Measurements from ENCODE around the gene USP32.
"Not testable (repeated sequence)": the region's sequence is repeated elsewhere in the genome, so short reads cannot be mapped to it uniquely, and the experiment has no call there.

USP32 gene

DNA sequence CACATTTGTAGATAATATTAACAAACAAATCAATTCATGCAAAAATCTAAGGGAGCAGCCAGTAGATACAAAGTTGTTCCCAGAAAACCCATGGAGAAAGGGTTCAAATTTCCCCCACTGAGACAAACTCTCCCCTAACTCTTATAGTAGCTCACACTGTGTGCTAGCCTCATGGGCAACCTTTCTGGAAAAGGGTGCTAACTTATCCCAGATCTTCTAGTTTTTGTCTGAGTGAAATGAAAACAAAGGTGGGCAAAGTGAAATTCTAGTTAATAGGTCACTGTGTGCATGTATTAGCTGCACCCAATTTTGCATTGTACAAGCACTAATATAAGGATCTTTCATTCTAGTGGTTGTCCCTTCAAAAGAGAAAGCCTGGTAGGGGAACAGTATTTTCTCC, 9.9 kb upstream of the USP32 start:
- DNase-seq, result no peak

DNA sequence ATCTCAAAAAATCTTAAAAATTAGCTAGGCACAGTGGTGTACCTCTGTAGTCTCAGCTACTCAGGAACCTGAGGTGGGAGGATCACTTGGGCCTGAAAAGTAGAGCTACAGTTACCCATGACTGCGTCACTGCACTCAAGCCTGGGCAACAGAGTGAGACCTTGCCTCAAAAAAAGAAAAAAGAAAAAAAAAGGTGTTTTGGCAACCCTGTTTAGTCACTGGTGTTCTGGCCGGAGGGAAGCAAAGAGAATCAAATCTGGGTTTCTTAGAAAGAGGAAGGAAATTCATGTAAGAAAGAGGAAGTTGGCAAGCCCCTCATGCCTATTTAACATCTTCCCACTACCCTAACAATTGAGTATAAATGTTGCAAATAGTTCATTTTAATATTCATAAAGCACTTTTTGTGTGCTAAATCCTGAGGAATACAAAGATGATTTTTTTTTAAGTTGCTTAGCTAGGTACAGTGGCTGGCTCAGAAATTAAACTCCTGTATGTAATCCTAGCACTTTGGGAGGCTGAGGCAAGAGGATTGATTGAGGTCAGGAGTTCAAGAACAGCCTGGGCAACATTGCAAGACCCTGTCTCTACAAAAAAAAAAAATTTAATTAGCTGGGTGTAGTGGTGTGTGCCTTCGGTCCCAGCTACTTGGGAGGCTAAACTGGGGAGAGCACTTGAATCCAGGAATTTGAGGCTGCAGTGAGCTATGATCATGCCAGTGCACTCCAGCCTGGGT, 6.5 kb upstream of the USP32 start:
- DNase-seq, result no peak

DNA sequence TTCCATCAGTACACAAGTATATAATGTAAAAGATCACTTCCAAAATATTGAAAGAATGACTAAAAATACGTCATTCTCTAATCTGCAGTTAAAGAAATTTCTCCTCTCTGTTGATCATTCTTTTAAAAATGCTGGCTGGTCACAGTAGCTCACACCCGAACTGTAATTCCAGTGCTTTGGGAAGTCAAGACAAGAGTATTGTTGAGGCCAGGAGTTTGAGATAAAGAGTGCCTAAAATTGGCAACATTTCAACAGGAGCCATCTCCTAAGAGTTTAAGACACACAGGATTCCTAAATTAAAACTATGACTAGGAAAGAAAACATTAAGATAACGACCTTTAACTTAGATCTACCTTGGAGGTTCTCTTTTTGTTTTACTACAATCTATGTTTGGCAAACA, 4.5 kb upstream of the USP32 start:
- DNase-seq, result no peak

DNA sequence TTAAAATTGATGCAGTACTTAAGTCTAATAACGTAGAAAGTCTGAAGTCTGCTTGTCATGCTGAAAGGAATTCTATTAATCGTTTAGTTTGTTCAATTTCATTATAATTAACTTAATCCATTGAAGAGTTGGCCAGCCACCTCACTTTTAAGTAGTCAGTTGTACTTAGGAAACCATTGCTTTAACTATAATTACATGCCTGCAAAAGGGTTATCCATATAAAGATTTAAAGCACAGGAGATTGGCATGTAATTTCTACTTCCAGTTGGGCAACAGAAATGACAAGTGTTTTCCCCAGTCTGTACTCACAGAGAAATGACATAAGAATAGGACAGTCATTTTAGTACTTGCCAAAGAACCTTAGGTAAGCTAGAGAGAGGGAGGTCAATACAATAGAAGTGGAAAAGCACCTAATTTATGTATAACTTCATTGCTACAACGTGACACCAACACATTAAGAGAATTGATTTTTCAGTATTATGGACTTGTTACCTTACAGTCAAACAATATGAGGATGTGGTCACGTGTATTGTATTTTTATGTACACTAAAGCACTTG, 3.7 kb upstream of the USP32 start:
- DNase-seq, result no peak

DNA sequence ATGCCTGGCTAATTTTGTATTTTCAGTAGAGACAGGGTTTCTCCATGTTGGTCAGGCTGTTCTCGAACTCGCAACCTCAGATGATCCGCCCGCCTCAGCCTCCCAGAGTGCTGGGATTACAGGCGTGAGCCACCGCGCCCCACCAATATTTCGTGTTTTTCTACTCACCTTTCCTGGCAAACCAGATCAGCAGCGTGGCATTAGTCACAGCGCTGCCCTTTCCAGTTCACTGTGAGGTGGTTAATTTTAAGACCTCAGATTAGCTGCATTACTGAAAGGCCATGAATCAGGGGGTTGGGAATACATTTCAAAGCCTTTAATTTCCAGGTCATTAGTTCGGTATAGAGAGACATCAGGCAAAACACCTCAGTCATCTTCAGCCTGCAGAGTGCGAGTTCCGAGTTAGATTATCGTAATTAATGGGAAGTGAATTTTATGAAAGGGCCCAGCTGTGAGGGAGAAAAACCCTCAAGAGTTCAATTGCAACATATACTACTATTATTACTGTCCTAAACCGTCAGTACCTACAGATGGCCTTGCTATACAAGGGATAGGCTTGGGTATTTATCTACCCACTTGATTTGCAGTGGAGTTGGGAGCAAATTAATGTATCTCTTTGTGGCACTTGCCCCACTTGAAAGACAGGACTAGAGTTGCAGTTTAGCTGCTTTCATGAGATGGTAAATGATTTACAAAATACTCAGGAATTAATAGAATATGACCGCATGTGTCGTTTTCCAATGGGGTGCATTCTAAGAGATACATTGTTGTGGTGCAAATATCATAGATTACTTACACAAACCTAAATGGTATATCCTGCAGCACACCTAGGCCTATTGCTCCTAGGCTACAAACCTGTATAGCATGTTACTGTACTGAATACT, 2.1 kb upstream of the USP32 start:
- no peak for DNase-seq

DNA sequence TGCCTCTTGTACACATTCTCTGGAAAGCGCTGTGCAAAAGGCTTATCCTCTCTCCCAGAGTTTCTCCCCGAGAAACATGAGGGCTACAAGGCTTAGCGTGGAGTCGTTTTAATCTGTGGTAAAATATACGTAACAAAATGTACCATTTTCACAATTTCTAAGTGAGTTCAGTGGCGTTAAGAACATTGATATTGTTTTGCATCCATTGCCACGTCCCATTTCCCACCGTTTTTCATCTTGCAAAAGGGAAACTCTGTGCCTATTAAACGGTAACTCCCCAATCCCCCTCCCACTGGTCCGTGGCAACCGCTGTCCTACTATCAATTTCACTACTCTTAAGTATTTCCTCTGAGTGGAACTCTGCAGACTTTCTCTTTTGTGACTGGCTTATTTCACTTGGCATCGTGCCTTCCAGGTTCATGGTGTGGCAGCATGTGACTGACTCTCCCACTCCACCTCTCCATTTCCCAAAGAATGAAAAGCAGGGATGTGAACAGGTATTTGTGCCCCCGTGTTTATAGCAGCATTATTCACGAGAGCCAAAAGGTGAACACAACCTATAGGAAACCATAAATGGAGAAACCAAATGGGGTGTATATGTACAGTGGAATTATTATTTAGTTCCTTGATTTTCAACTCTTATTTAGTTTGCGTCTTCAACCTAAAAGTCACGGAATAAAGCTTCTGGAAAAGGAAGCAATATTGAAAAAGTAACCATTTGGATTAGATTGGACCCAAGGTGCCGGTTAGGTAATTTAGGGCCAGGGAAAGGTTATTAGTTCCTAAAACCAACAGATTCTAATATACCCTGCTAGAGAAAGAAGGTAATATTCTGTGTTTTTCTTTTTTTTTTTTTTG, 1.1 kb upstream of the USP32 start:
- peak; percentile 59 for DNase-seq

DNA sequence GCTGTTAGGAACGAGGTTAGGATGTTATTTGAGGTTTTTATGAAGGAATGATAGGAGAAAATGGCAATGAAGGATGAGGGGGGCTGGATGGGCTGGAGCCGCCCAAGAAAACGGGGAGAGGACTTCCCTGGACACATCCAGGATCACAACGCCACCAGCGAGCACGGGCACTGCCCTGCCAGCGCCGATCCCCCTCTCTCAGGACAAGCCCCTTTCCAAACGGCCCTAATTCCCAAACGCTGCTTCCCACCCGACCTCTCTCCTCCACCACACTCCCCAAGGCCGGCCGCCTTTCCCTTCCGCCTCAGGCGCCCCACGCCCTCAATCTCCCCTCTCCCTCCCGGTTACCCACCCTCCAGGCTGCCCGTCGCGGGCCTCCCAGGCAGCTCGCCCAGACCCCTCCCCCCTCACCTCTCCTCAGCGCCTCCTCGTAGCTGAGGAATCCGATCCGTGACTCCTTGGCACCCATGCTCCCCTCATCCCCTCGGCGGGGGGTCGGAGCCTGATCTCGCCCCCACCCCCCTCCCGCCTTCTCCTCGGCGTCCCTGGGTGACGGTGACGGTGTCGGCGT, 377 bp downstream of the USP32 start:
- DNase-seq, result no peak

DNA sequence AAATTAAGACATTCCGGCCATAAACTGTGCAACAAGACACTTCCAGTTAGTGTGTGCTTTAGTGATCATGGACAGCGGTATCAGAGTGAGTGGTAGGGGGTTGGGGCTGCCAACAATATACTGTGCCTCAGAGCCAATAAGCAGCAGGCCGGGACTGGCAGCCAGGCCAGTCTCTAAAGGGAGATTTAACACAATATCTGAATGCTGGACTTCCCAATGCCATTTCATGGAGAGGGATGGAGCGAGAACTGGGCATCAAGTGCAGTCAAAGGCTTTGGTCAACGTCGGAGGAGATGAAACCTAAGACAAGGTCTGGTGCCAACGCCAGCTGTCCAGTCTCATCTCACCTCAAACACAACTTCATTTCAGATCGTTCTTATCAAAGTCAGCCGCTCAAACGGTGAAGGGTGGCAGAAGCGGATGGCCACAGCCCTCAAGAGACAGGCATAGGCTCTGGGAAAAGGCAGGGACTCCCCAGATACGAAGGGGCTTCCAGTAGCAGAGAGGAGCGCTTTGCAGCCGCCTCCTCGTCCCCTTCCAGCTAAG, 935 bp downstream of the USP32 start:
- DNase-seq, result no peak

DNA sequence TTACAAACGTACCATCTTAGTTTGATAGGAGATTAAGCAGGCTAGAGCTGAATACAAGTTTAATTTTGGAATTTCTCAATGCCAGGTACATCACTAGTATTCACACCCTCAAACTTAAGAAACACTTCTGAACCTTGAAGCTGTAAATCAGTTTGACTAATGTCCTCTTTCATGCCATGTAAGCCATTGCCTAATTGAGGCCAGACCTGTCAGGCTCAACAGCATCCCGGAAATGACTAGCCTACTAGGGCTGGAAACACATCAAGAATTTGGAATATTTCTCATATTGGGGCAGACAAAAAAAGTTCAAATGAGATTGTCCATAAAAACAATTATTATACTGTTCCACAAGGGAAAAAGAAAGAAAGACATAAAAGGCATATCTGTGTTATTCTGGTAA, 1.7 kb downstream of the USP32 start:
- DNase-seq, result no peak

DNA sequence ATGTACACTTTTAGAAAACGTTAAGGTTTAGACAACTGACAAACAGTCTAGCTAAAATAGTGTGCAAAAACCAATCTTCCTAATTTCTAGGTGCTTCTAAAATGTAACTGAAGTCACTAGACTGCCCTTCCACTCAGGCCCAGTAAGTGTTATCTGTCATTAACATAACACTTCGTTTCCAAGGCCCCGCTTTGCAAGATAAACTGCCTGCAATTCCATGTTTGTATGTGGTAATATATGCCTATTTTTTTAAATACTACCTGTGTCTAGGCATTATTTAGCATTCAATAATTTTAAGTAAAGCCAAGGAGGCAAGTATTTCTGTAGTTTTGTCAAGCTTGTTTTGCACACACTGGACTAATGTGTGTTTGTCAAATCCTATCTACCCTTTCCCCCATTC, 3.2 kb downstream of the USP32 start:
- DNase-seq, result no peak

DNA sequence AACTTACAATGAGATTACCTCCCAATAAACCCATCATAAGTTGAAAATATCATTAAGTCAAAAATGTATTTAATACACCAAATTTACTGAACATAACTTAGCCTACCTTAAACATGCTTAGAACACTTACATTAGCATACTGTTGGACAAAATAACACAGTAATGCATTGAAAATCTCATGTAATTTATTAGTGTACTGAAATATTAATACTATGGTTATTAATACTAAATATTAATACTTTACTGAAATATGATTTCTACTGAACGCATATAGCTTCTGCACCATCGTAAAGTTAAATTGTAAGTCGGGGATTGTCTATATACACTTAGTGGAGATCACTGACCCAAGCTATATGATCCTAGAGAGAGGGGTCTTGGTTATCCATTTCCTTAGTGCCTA, 4.3 kb downstream of the USP32 start:
- no peak for DNase-seq

DNA sequence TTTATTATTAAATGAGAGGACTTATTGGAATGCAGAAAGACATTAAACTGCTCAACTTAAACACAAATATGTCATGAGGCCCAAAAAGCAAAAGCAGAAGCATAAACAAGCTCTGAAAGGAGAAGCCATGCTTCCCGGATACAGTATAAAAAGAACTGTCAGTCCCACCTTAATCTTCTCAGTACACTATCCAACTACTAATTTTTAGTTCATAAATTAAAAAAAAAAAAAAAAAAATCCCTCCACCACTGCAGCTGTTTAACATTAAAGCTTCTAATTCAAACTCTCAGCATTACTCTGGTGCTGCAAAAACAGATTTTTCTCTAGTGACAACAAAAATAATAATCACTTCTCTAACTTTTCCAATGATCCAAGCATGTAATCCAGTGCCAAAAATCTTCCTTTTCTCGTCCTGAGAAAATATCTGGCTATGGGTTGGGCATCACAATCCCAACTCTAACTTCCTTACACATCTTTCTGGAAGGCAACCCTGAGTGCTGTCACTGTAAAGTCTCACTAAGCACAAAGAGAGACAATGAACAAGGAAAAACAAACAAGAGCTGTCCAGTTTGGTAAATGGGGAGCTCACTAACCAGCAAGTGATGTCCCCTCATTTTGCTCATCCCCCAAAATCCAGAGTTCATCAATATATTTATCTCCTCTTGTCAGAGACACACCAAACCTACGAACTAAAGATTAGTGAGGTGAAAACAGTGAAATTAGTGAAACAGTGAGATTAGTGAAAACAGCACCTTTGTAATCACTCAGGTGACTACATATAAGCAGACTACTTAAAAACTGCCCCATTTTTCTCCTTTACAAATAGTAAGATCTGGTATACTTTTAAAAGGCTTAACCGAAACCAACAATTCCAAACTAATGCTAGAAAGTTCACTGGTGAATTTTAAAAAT, 5.5 kb downstream of the USP32 start:
- no peak for DNase-seq

DNA sequence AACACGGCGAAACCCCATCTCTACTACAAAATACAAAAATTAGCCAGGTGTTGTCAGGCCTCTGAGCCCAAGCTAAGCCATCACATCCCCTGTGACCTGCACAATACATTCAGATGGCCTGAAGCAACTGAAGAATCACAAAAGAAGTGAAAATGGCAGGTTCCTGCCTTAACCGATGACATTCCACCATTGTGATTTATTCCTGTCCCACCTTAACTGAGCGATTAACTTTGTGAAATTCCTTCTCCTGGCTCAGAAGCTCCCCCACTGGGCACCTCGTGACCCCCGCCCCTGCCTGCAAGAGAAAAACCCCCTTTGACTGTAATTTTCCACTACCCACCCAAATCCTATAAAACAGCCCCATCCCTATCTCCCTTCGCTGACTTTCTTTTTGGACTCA, 7.0 kb downstream of the USP32 start:
- not testable (repeated sequence) for DNase-seq

DNA sequence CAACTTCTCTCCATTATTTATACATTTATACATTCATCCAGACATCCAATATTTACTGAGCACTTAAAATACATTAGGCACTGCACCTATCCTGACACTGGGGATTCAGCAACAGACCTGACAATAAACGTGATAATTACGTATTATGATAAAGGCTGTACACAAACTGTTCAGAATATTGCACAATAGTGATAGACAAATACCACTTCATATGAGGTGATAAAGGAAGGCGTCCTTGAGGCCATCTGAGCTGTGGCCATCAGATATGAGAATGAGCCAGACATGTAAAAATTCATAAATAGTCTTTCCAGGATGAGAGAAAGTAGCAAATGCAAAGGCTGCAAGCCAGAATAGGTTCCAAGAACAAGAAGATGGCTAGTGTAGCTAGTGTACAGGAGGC, 8.6 kb downstream of the USP32 start:
- no peak for DNase-seq

DNA sequence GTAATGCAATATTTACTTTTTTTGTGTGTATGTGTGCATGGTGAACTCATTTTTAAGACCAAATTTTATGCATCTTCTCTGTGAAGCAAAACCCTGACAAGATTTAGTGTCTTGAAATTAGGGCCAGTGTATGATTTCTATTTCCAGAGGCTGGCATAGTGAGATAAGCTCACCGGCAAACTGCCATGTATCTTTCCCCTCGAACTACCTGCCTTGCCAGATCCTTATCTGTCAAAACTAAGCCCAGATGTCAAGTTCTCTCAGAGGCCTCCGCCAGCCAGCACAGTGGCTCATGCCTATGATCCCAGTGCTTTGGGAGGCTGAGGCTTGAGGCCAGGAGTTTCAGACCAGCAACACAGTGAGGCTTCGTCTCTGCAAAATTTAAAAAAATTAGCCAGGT, 10.0 kb downstream of the USP32 start:
- DNase-seq, result no peak

DNA sequence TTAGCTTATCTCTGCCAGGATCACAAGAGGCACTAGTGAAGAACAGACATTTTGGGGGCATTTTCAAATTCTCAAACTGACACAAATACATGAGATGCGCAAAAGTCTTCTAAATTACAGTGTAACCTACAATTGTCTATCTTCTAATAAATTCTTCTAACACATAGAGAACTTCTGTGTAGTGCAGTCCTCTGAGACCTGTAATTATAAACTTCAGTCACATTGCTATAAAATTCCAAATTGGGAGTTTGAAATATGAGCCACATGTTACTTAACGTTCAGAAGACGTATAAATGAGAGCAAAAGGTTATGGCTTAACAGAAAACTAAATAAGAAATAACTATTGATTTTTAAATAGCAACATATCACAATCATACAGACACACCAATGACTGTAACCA, 12.5 kb downstream of the USP32 start:
- DNase-seq, result not testable (repeated sequence)

DNA sequence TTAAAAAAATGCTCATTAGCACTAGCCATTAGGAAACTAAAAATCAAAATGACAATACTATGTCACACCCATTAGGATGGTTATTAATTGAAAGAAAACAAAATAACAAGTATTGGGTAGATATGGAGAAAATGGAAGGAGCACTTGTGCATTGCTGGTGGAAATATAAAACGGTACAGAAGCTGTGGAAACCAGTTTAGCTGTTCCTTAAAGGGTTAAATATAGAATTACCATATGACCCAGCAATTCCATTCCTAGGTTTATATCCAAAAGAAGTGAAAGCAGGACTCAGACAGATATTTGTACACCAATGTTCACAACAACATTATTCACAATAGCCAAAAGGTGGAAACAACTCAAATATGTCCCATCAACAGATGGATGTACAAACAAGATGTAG, 13.7 kb downstream of the USP32 start:
- DNase-seq, result not testable (repeated sequence)

DNA sequence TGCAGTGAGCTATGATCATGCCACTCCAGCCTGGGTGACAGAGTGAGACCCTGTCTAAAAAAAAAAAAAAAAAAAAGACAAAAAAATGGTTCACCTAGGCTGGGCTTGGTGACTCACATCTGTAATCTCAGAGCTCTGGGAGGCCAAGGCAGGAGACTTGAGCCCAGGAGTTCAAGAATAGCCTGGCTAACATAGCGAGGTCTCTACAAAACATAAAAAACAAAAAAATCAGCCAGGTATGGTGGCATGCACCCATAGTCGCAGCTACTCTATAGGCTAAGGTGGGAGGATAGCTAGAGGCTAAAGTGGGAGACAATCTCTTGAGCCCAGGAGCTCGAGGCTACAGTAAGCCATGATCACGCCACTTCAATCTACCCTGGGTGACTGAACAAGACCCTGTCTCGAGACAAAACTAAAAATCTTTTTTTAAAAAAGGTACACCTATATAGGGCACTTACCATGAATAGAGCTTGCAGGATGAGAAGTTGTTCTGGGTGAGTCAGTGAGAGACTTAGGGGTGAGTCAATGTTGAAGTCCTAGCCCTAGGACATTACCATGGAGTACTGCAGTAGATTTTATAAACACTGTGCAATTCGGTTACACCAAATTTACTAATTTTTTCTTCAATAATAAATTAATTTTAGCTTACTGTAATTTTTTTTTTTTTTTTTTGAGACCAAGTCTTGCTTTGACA, 19.0 kb downstream of the USP32 start:
- no peak for DNase-seq

DNA sequence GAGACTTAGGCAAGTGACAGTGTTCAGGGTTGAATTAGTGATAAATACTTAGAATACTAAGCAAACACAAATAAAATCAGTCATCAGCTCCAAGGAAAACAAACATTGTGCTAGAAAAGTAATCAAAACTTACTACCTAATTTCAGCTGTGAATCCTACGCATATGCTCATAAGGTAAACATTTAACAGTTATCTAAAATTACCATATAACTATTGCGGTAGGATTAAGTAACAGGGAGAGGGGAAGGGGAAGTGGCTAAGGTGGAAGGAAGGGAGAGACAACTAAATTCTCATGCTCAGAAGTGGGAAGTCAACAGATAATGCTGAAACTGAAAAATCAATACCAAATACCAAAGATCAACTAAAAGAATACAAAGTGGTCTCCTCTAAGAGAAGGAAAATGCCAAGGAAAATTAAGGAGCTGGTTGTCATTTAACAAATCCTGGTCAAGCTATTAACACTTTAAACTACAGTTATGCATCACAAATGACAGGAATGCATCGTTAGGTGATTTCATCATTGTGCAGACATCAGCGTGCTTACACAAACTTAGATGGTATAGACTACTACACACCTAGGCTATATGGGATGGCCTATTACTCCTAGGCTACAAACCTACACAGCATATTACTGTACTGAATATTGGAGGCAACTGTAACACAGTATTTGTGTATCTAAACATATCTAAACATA, 20.0 kb downstream of the USP32 start:
- DNase-seq, result no peak

DNA sequence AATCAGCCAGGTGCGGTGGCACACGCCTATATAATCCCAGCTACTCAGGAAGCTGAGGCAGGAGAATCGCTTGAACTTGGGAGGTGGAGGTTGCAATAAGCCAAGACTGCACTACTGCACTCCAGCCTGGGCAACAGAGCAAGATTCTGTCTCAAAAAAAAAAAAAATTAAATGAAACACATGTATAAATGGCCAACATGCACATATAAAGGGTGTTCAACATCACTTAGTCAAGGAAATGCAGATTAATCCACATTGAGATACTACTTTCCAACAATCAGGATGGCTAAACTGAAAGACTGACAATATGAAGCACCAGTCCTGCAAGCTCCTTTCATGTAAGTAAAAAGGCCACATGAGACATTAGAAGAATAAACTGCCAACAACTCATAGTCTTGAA, 20.5 kb downstream of the USP32 start:
- no peak for DNase-seq

Data from stimulated activated naive CD4-positive, alpha-beta T cell treated with Interleukin-2 at 50 U/mL for 16 hours (primary cell).